ENCODE measurements around the gene HIVEP3. TPM values are rescaled to one million over a fixed set of nuclear protein-coding genes. Genes with fewer than 3 reads are reported as not detected.

HIVEP3 gene
- total and polyA plus RNA-seq, 2 donors (not counting 1 experiment from before 2014, with no cell fraction given), result 2.0 to 5.1 TPM

DNA sequence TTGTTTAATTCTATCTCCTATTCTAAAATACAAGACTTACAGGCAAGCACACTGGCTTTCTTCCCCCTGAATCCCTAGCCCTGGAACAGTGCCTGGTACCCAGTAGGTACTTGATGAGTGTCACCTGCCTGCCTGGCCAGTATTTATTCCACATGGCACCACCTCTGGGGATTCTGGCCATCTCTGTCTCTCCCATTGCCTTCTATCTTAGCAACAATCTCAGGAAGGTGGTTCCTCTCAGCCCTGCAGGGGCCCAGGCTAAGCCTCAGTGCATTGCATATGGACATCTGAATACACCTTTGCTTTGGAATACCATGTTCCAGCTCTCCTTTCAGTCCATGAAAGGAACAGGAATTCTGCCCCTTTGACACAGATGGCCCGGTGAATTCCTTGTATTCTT lies 81.0 kb downstream of the HIVEP3 start:
- no peaks in the 10 kb centered on the region for H3K27me3 ChIP-seq (replicated peaks in 1 of 4; ENCODE audit: control extremely low read depth in 1 of 4, control insufficient read depth in 3 of 4, insufficient read depth in 4 of 4, low read length in 3 of 4)
- no peak for DNase-seq
- H3K27me3 Mint-ChIP-seq, result no peaks in the 10 kb centered on the region
- H3K9ac ChIP-seq (ENCODE audit: low read length), result no peak overlapping the region
- H3K4me1 Mint-ChIP-seq, result peaks cover 4% of the 10 kb centered on the region
- H3K79me2 ChIP-seq (ENCODE audit: control insufficient read depth, insufficient read depth, low read length), result no peaks in the 10 kb centered on the region
- POLR2A ChIA-PET, result no interaction called here
- TF ChIP-seq EZH2 (IDR thresholded peaks at IDR 0.05; ENCODE audit: borderline replicate concordance, insufficient read depth, low read depth, low read length, poor library complexity, severe bottlenecking) (no peak), CTCF (IDR thresholded peaks at IDR 0.05) (no peak)
- ATAC-seq (ENCODE audit: low read depth), result no peak
- H3K9me3 Mint-ChIP-seq (ENCODE audit: insufficient read depth), result no peaks in the 10 kb centered on the region
- intact Hi-C loops (cut with micrococcal nuclease), result no loop called here
- no peak overlapping the region for H2AFZ ChIP-seq (ENCODE audit: insufficient read depth, low read depth, low read length, poor library complexity, severe bottlenecking)
- no CpG with 5 or more reads among the region's 1 CpG for WGBS (ENCODE audit: insufficient coverage)
- no peak overlapping the region for H3K4me2 ChIP-seq (replicated peaks; ENCODE audit: low read depth, low read length, poor library complexity, severe bottlenecking)
- H3K9me3 ChIP-seq (ENCODE audit: control extremely low read depth in 1 of 3, control insufficient read depth in 2 of 3, insufficient read depth in 1 of 3, low read length in 2 of 3), result no peaks in the 10 kb centered on the region
- H3K4me1 ChIP-seq (ENCODE audit: control insufficient read depth in 2 of 2, insufficient read depth in 2 of 2, low read length in 2 of 2), result no peaks in the 10 kb centered on the region
- no peak overlapping the region for H3K27ac Mint-ChIP-seq
- CTCF ChIA-PET, result no interaction called here
- H3K4me3 ChIP-seq (ENCODE audit: control extremely low read depth in 1 of 5, extremely low read depth in 1 of 5, insufficient read depth in 1 of 5, low read depth in 2 of 5, low read length in 4 of 5), result no peak overlapping the region
- no peaks in the 10 kb centered on the region for H3K36me3 ChIP-seq (replicated peaks in 1 of 2; ENCODE audit: control extremely low read depth in 1 of 2, control insufficient read depth in 1 of 2, extremely low read depth in 1 of 2, insufficient read depth in 2 of 2, low read length in 1 of 2)
- H4K20me1 ChIP-seq (ENCODE audit: control insufficient read depth, insufficient read depth, low read length, poor library complexity, severe bottlenecking), result no peaks in the 10 kb centered on the region
- no peak overlapping the region for H3K4me3 Mint-ChIP-seq
- H3K27ac ChIP-seq (ENCODE audit: low read length in 2 of 2), result no peak overlapping the region

DNA sequence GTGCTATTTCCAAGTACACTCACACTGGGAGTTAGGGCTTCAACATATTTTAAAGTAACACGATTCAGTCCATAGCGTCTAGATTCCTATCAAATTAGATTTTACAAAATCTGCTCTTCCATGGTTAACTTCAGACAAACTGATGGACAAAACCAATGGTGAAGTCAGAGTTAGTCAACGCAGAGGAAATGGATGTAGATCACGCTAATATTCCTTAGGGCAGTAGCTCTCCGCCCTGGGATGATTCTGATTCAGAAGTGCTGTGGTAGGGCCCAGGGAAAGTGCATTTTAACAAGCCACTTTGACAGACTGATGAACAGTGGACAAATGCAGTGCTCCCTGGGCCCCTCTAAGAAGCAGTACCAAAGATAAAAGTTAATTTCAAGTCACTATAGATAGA lies 83.2 kb downstream of the HIVEP3 start:
- no peak overlapping the region for H3K4me2 ChIP-seq (replicated peaks; ENCODE audit: low read depth, low read length, poor library complexity, severe bottlenecking)
- DNase-seq (no peak), ATAC-seq (ENCODE audit: low read depth) (no peak)
- no peak overlapping the region for H2AFZ ChIP-seq (ENCODE audit: insufficient read depth, low read depth, low read length, poor library complexity, severe bottlenecking)
- H3K79me2 ChIP-seq (ENCODE audit: control insufficient read depth, insufficient read depth, low read length), result no peaks in the 10 kb centered on the region
- H3K27me3 ChIP-seq (replicated peaks in 1 of 4; ENCODE audit: control extremely low read depth in 1 of 4, control insufficient read depth in 3 of 4, insufficient read depth in 4 of 4, low read length in 3 of 4), result no peaks in the 10 kb centered on the region
- intact Hi-C loops (cut with micrococcal nuclease), result no loop called here
- no peaks in the 10 kb centered on the region for H4K20me1 ChIP-seq (ENCODE audit: control insufficient read depth, insufficient read depth, low read length, poor library complexity, severe bottlenecking)
- TF ChIP-seq CTCF (IDR thresholded peaks at IDR 0.05) (no peak), EZH2 (IDR thresholded peaks at IDR 0.05; ENCODE audit: borderline replicate concordance, insufficient read depth, low read depth, low read length, poor library complexity, severe bottlenecking) (no peak)
- H3K36me3 ChIP-seq (replicated peaks in 1 of 2; ENCODE audit: control extremely low read depth in 1 of 2, control insufficient read depth in 1 of 2, extremely low read depth in 1 of 2, insufficient read depth in 2 of 2, low read length in 1 of 2), result no peaks in the 10 kb centered on the region
- POLR2A ChIA-PET, result no interaction called here
- H3K27me3 Mint-ChIP-seq, result no peaks in the 10 kb centered on the region
- 100% methylated on average over 5 of the region's 5 CpGs for WGBS (ENCODE audit: insufficient coverage)
- H3K4me1 Mint-ChIP-seq, result no peaks in the 10 kb centered on the region
- CTCF ChIA-PET, result interaction anchor here (0.7 kb wide), 1 partner anchor 23 kb away, joined by 3 read pairs; no protein-coding TSS in a partner anchor
- H3K9me3 Mint-ChIP-seq (ENCODE audit: insufficient read depth), result no peaks in the 10 kb centered on the region
- no peak overlapping the region for H3K27ac Mint-ChIP-seq
- H3K4me3 ChIP-seq (ENCODE audit: control extremely low read depth in 1 of 5, extremely low read depth in 1 of 5, insufficient read depth in 1 of 5, low read depth in 2 of 5, low read length in 4 of 5), result no peak overlapping the region
- no peak overlapping the region for H3K4me3 Mint-ChIP-seq
- no peaks in the 10 kb centered on the region for H3K4me1 ChIP-seq (ENCODE audit: control insufficient read depth in 2 of 2, insufficient read depth in 2 of 2, low read length in 2 of 2)
- H3K9ac ChIP-seq (ENCODE audit: low read length), result no peak overlapping the region
- H3K9me3 ChIP-seq (ENCODE audit: control extremely low read depth in 1 of 3, control insufficient read depth in 2 of 3, insufficient read depth in 1 of 3, low read length in 2 of 3), result no peaks in the 10 kb centered on the region
- H3K27ac ChIP-seq (ENCODE audit: low read length in 2 of 2), result no peak overlapping the region
